ENCODE measurements around the gene PACSIN2.
A peak's percentile ranks its signal among the peaks of the same experiment; 100 is the strongest.

PACSIN2 gene

GRCh38 chr22:42992886-42993479 is 22.0 kb downstream of the PACSIN2 start:
- Histone ChIP-seq H3K9me3 (ENCODE audit: severe bottlenecking) (no peaks in the 10 kb centered on the region), H3K36me3 (no peaks in the 10 kb centered on the region), H3K4me3 (ENCODE audit: low read depth, low read length) (no peak overlapping the region), H3K27me3 (ENCODE audit: insufficient read depth, low read depth, severe bottlenecking) (no peaks in the 10 kb centered on the region), H3K27ac (no peak overlapping the region)
- no peak for DNase-seq
- TF ChIP-seq CTCF (IDR thresholded peaks at IDR 0.05; ENCODE audit: low read depth, low read length): no peak

GRCh38 chr22:42992092-42992491 is 22.9 kb downstream of the PACSIN2 start:
- Histone ChIP-seq H3K4me3 (ENCODE audit: low read depth, low read length) (no peak overlapping the region), H3K36me3 (no peaks in the 10 kb centered on the region), H3K27ac (no peak overlapping the region), H3K27me3 (ENCODE audit: insufficient read depth, low read depth, severe bottlenecking) (no peaks in the 10 kb centered on the region), H3K9me3 (ENCODE audit: severe bottlenecking) (no peaks in the 10 kb centered on the region)
- no peak for TF ChIP-seq CTCF (IDR thresholded peaks at IDR 0.05; ENCODE audit: low read depth, low read length)
- DNase-seq: no peak

- no peak for TF ChIP-seq CTCF (IDR thresholded peaks at IDR 0.05; ENCODE audit: low read depth, low read length)
- DNase-seq: no peak
- Histone ChIP-seq H3K27me3 (ENCODE audit: insufficient read depth, low read depth, severe bottlenecking) (no peaks in the 10 kb centered on the region), H3K36me3 (no peaks in the 10 kb centered on the region), H3K4me3 (ENCODE audit: low read depth, low read length) (no peak overlapping the region), H3K9me3 (ENCODE audit: severe bottlenecking) (no peaks in the 10 kb centered on the region), H3K27ac (no peak overlapping the region)
Measured at GRCh38 chr22:42991010-42991651, 23.8 kb downstream of the PACSIN2 start.

- Histone ChIP-seq H3K27me3 (ENCODE audit: insufficient read depth, low read depth, severe bottlenecking) (no peaks in the 10 kb centered on the region), H3K36me3 (no peaks in the 10 kb centered on the region), H3K27ac (no peak overlapping the region), H3K4me3 (ENCODE audit: low read depth, low read length) (no peak overlapping the region), H3K9me3 (ENCODE audit: severe bottlenecking) (no peaks in the 10 kb centered on the region)
- DNase-seq: peak; percentile 24
- peak; percentile 28; the same call in 1 of the 2 replicates for TF ChIP-seq CTCF (IDR thresholded peaks at IDR 0.05; ENCODE audit: low read depth, low read length)
Measured at GRCh38 chr22:42990131-42990838, 24.7 kb downstream of the PACSIN2 start.

GRCh38 chr22:42986115-42986514 is 28.8 kb downstream of the PACSIN2 start:
- no peak for TF ChIP-seq CTCF (IDR thresholded peaks at IDR 0.05; ENCODE audit: low read depth, low read length)
- Histone ChIP-seq H3K4me3 (ENCODE audit: low read depth, low read length) (no peak overlapping the region), H3K27ac (no peak overlapping the region), H3K9me3 (ENCODE audit: severe bottlenecking) (no peaks in the 10 kb centered on the region), H3K36me3 (no peaks in the 10 kb centered on the region), H3K27me3 (ENCODE audit: insufficient read depth, low read depth, severe bottlenecking) (no peaks in the 10 kb centered on the region)
- no peak for DNase-seq
